GM18511 (cell line): ENCODE results near the gene GNG13.
"Not testable (repeated sequence)": the region's sequence is repeated elsewhere in the genome, so short reads cannot be mapped to it uniquely, and the experiment has no call there.

Source experiments
- ATAC-seq: cut with Tn5 transposase; IDR thresholded peaks from one replicate; pipeline ENCODE4 v1.9.1; 2021; ENCODE audit warnings: mild to moderate bottlenecking, moderate library complexity; ENCODE audit not compliant: unreplicated experiment

Gene GNG13

DNA sequence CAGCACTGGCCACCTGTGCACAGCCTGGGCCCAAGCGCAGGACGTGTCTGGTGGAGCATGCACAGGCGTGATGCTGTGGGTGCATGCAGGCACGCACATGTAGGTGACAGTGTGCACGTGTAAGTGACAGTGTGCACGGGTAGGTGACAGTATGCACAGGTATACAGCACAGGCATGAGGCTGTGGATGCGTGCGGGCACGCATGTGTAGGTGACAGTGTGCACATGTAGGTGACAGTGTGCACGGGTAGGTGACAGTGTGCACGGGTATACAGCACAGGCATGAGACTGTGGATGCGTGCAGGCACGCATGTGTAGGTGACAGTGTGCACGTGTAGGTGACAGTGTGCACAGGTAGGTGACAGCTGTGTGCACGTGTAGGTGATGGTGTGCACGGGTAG lies 20.2 kb downstream of the GNG13 start:
- ATAC-seq = no peak

DNA sequence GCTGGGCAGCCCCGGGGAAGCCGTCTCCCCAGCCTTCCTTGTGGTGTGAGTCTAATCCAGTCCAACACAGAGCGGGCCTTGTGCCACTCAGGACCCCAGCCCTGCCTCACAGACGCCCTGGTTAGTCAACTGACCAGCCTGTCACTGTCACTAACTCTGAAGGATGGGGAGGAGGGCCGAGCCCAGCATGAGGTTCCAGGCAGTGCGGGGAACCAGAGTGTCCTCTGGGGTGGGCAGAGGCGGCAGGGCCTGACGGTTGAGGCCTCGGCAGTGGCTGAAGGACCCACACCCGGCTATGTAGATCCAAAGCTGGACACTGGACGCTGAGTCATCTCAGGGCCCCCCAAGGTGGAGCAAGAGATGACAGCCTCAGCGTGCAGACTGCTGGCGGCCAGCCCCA lies 21.0 kb downstream of the GNG13 start:
- no peak for ATAC-seq

DNA sequence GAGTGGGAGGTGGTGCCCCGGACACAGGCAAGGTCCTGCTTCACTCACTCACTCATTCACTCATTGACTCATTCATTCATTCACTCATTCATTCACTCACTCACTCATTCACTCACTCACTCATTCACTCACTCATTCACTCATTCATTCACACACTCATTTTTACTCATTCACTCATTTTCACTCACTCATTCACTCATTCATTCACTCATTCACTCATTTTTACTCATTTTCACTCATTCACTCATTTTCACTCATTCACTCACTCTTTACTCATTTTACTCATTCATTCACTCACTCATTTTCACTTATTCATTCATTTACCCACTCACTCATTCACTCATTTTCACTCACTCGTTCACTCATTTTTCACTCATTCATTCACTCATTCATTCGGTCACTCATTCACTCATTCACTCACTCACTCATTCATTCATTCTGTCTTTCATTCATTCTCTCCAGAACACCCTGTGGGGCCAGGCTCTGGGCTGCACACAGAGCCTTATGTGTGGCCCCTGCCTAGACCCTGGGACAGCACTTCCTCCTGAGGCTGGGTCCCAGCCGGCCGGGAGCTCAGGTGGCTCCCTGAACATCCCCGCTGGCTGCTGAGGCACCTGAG lies 21.5 kb downstream of the GNG13 start:
- no peak for ATAC-seq

DNA sequence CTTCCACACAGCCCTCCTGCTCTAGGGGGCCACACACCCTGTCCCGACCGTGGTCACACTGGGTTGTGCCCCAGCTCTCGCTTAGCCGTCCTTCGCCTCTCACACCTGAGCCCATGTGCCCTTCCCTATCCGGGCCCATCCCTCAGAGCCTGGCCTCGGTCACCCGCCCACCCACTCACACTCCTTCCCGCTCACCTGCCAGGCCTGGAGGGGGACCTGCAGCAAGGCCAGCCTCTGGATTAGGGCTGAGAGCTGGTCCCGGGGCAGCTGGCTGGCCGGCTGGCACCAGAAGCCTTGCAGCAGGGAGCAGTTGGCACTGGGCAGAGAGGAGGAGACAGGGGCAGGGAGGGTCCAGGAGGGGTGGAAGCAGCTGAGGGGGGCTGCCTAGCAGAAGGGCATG lies 22.1 kb downstream of the GNG13 start:
- no peak for ATAC-seq

DNA sequence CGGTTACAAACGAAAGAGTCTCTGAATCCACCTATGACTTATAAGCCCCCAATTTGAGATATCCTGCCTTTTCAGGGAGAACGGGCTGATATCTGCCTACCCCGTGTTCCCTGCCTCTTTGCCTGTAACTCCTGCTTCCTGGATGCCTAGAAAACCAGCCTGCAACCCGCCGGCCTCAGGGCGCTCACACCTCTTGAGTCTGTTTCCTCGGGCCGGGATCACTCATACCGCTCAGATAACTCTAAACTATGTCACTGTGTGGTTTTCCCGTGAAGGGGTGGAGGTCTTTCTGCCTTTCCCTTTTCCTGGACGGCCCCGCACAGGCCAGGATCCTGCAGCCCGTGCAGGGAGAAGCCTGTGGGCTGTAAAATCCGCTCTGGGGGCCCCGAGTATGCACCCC lies 22.7 kb downstream of the GNG13 start:
- ATAC-seq = no peak

DNA sequence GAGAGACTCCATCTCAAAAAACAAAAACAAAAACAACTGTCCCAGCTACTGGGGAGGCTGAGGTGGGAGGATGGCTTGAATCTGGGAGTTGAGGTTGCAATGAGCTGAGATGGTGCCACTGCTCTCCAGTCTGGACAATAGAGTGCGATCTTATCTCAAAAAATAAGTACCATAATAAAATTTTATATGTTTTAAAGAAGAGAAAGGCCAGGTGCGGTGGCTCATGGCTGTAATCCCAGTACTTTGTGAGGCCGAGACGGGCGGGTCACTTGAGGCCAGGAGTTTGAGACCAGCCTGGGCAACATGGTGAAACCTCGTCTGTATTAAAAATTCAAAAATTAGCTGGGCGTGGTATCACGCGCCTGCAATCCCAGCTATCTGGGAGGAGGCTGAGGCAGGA lies 23.7 kb downstream of the GNG13 start:
- no peak for ATAC-seq

DNA sequence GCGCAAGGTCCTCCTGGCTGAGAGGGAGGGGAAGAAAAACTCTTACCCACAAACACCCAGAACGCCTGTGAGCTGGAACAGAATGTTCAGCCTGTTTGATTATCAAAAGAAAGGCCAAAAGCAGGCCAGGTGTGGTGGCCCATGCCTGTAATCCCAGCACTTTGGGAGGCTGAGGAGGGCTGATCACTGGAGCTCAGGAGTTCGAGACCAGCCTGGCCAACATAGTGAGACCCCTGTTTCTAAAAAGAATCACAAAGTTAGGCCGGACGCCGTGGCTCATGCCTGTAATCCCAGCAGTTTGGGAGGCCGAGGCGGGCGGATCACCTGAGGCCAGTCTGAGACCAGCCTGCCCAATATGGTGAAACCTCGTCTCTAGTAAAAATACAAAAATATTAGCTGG lies 24.2 kb downstream of the GNG13 start:
- not testable (repeated sequence) for ATAC-seq

DNA sequence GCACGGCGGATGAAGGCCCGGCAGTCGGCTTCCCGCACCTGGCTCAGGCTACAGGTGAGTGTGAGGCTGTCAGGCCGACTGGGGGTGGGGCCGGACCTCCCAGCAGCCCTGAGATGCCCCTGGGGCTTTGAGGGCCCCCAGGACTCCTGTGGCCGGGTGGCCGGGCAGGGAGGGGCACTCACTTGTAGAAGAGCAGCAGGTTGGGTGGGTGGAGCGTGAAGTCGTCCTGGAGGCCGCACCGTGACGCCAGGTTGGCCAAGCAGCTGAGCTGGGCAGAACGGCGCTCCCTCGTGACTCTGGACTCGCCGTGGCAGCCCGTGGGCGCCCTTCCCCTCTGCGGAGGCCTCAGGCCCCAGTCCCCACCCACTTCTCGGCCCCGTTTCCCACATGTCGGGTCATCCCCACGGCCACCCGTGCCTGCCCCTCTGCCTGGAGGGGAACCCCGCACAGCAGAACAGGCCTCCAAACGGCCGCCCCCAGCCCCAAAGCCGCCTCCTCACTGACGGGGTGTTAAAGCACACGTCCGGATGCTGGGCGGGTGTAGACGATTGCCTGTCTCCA lies 25.2 kb downstream of the GNG13 start:
- no peak for ATAC-seq

DNA sequence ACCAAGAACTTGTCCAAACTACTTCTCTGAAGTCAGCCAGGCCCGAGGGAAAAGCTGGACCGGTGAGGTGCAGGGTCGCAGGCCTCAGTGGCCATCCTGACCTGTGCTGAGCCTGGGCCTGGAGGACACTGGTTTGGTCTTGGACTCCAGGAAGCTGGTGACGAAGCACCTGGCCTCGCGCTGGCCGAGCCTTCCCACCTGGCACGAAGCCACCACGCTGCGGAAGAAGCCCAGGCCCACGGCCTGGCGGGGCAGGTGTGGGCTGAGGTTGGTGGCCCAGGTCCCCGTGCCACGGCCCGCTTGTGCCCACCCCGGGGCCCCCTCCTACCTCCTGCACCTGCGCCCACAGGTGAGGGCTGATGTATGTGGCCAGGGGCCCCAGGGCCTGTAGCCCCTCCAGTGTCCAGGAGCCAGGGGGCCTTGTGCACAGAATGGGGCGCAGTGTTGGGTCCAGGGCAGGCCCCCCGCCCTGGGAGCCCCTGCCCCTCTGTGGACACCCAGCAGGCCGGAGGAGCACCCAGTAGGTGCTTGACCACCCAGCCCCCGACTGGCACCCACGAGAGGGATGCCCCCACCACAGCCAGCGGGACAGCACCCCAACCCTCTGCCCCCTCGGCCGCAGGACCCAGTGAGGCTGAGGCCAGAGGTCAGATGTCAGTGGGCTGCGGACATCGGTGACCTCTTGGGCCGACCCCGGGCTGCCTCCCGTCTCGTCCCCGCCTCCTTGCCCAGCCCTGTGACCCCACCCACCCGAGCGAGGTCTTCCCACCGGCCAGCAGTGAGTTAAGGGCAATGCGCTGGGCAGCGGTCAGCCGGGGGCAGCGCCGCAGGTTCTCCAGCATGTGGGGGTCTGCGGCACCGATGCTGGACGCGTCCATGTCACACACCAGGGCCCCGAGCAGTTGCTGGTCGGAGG lies 26.2 kb downstream of the GNG13 start:
- ATAC-seq = no peak

DNA sequence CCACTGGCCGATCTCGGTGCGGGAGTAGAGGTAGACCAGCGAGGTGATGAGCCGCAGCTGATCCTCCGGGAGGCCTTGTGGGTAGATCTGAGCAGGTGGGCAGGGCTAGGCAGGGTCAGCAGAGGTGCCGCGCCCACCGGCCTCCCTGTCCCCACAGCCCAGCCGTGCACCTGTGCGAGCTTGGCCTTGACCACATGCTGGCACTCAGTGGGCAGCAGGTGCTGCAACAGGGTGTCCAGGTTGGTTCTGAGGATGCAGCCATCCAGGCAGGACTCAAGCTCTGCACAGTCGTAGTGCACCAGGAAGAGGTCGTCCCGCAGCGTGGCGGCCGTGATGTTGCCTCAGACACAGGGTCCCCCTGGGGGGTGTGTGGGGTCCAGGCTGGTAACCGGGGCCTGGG lies 27.6 kb downstream of the GNG13 start:
- no peak for ATAC-seq

DNA sequence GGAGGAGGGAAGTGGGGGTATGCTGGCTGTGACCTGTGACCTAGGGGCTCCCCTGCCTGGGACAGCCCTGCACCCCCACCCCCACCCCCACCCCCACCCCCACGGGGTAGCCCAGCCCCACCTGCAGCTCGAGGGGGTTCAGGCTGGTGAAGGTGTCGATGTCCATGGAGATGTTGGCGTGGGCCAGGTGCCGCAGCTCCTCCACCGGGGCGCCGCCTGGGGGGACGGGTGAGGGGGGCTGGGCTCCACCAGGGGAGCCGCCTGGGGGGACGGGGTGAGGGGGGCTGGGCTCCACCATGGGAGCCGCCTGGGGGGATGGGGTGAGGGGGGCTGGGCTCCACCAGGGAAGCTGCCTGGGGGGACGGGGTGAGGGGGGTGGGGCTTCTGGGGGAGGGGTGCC lies 30.1 kb downstream of the GNG13 start:
- ATAC-seq = no peak

DNA sequence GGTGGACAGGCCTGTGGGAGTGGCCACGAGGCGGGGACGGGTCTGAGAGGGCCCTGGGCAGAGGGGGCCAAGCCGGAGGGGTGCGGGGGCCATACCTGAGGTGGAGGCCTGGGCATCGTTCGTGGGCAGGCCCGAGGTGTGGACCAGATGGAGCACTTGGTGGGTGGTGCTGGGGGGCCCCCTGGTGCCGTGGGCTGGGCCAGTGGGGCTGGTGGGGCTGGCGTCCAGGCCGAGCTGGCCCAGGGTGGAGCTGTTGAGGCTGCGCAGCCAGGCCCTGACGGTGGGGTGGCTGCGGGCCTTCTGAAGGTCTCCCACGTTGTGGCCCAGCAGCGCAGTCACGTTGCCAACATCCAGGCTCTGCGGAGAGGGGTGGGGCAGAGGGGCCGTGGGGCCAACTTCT lies 30.6 kb downstream of the GNG13 start:
- no peak for ATAC-seq

DNA sequence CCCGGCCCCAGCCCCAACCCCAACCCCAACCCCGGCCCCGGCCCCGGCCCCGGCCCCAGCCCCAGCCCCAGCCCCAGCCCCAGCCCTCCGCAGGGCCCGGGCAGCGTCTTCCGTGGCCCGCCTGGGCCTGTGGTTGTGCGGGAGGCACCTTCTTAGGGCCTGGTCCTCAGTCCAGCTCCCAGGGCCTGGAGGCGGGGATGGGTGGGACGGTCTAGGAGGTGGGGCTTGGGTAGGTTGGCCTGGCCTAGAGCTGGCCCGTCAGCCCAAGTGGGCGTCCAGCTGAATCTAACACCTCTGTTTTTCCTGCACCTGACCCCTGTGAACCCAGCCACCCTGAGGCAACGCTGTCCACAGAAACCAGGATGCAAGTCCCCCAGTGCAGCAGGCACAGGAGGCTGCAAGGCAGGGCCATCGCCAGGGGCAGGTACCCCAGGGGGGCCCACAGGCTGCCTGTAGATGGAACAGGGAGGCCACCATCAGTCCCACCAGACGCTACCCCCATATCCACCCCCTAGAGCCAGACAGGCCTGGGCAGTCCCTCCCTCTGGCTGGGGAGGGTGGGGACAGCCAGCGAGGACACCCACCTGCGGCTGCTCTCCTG lies 31.2 kb downstream of the GNG13 start:
- ATAC-seq = no peak

DNA sequence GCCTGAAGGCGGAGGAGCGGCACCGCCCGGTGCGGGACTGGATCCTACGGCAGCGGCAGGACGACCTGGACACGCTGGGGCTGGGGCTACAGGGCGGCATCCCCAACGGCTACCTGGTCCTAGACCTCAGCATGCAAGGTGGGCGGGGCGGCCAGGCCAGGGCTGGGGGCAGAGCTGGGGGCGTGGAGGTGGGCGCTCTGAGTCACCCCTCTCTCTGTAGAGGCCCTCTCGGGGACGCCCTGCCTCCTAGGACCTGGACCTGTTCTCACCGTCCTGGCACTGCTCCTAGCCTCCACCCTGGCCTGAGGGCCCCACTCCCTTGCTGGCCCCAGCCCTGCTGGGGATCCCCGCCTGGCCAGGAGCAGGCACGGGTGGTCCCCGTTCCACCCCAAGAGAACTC lies 32.1 kb downstream of the GNG13 start:
- no peak for ATAC-seq

DNA sequence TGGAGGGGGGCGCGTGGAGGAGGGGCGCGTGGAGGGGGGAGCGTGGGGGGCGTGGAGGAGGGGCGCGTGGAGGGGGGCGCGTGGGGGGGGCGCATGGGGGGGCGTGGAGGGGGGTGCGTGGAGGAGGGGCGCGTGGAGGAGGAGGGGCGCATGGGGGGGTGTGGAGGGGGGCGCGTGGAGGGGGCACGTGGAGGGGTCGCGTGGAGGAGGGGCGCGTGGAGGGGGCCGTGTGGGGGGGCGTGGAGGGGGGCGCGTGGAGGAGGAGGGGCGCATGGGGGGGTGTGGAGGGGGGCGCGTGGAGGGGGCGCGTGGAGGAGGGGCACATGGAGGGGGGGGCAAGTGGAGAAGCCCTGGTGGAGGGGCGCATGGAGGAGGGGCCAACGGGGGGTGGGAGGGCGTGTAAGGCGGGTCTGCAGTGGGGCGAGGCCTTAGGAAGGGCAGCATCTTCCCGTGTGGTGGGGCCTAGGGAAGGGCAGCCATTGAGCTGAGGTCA lies 32.7 kb downstream of the GNG13 start:
- ATAC-seq = no peak

DNA sequence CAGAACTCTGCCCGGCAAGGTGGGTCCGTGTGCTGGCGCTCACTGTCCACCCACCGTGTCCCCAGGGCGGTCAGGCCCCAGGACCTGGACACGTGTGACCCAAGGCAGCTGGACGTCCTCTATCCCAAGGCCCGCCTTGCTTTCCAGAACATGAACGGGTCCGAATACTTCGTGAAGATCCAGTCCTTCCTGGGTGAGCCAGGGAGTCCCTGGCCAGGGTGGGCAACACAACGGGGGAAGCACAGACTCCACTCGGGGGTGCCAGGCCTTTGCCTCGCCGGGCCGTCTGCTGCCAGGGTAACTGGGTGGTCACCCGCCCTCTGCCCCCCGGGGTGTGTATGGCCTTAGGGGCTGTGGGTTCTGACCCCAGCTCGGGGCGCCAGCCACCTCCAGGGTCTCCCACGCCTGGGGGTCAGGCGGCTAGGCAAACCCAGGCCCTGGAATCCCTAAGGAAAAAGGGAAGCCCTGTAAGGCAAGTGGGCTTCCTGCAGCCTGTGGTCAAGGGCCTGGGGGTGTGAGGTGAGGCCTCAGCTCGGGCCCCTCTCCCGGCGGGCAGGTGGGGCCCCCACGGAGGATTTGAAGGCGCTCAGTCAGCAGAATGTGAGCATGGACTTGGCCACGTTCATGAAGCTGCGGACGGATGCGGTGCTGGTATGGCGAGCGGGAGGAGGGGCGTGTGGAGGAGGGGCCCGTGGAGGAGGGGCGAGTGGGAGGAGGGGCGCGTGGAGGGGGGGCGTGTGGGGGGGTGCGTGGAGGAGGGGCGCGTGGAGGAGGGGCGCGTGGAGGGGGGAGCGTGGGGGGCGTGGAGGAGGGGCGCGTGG lies 33.5 kb downstream of the GNG13 start:
- ATAC-seq = no peak

DNA sequence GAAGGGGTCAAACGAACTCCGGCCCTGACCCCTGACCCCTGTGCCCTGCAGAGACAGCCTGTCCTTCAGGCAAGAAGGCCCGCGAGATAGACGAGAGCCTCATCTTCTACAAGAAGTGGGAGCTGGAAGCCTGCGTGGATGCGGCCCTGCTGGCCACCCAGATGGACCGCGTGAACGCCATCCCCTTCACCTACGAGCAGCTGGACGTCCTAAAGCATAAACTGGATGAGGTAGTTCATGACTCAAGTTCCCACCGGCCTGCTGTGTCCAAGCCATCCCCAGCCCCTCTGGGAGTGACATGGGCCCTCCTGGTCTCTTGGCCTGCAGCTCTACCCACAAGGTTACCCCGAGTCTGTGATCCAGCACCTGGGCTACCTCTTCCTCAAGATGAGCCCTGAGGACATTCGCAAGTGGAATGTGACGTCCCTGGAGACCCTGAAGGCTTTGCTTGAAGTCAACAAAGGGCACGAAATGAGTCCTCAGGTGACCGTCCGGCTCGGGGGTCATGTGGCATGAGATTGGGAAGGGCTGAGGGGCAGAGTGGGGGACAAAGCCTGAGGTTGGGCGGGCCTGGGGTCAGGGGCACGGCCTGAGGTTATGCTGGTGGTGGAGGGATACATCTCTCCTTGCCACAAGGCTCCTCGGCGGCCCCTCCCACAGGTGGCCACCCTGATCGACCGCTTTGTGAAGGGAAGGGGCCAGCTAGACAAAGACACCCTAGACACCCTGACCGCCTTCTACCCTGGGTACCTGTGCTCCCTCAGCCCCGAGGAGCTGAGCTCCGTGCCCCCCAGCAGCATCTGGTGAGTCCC lies 34.3 kb downstream of the GNG13 start:
- ATAC-seq = no peak

DNA sequence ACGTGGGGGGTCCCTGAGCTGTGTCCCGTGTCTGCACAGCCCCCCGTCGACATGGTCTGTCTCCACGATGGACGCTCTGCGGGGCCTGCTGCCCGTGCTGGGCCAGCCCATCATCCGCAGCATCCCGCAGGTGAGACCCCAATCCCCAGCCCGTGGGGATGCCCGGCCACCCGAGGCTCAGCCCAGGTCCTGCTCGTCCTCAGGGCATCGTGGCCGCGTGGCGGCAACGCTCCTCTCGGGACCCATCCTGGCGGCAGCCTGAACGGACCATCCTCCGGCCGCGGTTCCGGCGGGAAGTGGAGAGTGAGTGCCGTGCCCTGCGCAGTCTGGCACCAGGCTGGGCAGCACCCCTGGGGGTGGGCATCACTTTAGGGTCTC lies 35.1 kb downstream of the GNG13 start:
- ATAC-seq = no peak

DNA sequence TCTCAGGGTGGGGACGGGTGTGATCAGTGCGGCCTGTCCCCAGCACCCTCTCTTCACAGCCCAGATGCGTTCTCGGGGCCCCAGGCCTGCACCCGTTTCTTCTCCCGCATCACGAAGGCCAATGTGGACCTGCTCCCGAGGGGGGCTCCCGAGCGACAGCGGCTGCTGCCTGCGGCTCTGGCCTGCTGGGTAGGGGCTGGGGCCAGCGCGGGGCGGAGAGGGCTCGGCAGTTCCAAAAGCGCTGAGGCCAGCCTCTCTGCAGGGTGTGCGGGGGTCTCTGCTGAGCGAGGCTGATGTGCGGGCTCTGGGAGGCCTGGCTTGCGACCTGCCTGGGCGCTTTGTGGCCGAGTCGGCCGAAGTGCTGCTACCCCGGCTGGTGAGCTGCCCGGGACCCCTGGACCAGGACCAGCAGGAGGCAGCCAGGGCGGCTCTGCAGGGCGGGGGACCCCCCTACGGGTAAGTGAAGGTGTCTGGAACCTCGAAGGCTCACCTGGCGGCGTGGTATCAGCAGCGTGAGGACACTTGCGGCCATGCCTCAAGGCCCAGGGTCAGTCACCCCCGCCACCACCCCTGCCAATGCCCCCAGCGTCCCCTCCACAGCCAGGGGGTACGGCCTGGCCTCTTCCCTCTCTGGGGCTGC lies 35.6 kb downstream of the GNG13 start:
- ATAC-seq = no peak
